8988T (cell line): ENCODE data around the gene SNTB2.

Source experiments
- DNase-seq: peaks from one replicate; pipeline ENCODE4 v3.0.0; 2011

Gene SNTB2

DNA sequence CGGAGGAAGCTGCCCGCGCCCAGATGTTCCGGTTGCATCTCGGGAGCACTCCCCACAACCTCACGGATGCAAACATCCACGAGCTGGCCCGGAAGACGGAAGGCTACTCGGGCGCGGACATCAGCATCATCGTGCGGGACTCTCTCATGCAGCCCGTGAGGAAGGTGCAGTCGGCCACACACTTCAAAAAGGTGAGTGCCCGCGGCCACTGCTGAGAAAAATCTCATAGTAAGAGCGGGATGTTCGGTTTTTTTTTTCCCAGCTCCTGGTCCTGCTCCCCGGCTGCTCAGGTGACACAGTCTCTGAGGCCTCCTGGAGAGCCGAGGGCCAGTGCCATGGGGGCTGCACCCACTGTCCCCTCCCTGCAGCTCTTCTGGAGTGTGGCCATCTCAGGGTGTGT lies 134.1 kb downstream of the SNTB2 start:
- no peak for DNase-seq

DNA sequence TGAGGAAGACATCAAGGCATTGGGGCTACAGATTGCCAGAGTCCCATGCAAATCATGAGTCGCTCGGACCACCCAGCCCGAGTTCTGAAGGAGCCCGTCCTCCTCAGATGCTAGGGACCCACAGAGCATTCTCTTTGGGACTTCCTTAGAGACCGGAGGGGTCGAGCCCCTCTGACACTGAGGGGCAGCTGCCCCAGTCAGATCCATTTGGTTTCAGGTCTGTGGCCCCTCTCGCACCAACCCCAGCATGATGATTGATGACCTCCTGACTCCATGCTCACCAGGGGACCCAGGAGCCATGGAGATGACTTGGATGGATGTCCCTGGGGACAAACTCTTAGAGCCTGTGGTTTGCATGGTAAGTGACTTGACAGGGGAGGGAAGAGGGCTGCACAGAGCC lies 135.4 kb downstream of the SNTB2 start:
- DNase-seq, result no peak

DNA sequence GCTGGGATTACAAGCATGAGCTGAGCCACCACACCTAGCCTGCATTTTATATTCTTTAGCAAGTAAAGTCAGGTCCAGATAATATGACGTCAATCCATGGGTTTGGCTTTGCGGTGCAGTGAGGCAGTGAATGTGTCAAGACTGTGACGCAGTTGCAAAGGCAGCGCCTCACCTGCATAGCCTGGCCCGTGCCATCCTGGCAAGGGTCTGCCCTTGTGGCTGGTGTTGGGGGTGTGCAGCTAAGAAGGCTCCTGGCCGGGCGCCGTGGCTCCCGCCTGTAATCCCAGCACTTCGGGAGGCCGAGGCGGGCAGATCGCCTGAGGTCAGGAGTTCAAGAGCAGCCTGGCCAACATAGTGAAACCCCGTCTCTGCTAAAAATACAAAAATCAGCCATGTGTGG lies 136.5 kb downstream of the SNTB2 start:
- no peak for DNase-seq

DNA sequence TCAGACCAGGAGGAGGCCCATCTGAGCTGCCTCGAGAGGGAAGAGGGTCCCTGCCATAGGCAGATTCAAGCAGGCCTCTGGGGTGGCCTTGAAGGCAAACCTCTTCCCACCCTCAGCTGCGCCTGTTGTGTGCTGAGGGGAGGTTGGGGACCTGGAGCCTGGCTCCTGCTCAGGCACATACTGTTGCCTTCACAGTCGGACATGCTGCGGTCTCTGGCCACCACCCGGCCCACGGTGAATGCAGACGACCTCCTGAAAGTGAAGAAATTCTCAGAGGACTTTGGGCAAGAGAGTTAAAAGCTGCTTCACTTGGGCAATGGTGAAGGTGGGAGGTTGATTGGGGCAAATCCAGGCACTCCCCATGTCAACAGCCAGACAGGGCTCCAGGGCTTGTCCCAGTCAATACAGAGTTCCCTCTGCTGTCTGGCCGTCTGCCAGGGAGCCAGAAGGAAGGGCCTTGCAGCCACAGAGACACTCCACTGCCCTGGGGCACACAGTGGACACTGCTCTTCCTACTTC lies 137.1 kb downstream of the SNTB2 start:
- DNase-seq, result no peak

DNA sequence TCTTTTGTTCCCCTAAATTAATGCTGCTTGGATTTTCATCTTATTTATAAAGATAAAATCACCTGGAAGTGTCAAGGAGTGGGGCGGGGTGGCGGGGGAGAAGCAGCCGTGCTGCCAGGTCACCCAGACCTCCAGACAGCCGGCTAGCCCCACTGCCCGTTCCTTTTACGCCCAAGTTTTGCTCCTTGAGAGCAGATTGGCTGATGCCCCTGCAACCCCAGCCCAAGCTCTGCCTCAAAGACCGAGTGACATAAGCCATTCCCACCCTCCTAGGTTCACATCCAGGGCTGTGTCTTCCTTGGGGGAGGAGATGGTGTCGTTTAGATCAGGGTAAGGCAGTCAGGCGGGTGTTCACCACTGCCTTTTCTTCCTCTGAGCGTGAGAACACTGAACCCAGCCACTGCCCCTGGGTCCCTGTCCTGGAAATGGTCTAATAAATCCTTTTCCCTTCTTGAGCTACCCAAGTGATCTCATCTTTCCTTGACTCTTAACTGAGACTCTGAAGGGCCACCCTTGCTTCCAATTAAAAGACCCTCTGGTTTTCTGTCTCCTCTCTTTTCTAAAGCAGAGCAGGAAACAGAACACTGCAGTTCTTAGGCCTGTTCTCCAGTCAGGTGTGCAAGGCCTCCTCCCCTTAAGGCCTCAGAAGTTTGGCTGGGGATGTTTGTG lies 137.8 kb downstream of the SNTB2 start:
- DNase-seq, result no peak

DNA sequence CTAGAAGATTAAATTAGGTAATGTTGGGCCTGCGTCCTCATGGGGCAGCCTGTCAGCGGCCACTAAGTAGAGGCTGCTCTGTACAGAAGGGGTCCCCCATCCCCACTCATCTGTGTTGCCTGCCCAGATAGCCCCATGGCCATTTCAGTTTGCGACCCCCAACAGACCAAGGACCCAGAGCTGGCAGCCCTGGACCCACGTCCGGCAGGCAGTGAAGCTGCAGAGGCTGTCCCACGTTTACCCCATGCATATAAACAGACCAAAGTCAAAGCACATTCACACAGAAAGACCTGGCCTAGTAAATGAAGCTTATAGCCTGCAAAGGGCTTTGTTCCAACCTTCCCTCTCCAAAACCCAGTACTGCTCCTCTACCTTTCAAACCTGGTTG lies 138.8 kb downstream of the SNTB2 start:
- no peak for DNase-seq

DNA sequence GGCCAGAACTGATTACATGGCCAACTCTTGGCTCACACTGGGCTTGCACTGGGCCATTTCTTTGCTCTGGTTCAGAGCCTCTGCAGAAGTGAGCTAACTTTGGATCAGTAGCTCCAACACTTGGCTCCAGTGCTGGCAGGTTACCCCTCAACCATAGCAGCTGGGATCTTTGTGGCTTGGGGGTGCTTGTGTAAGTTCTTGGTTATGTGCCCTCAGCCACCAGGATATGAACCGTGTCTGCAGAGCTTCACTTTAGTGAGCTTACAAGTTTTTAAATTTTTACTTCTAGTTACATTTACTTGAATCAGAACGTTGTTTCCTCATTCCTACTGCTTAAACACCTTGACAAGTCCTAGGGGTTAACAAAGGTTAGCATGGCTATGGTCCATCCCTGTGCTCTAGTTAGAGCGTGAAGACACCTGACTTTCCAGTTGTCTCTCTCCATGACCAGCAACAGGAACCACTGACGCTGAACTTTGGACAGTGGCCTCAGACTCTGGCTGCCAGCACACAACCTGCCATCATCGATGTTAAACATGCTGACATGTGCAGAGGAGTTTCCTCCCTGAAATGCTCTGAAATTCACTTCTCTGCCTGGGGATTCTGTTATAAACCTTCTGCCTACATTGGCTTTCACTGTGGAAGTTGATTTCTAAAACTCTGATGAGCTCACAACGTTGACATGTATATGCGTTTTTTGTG lies 139.4 kb downstream of the SNTB2 start:
- DNase-seq, result no peak

DNA sequence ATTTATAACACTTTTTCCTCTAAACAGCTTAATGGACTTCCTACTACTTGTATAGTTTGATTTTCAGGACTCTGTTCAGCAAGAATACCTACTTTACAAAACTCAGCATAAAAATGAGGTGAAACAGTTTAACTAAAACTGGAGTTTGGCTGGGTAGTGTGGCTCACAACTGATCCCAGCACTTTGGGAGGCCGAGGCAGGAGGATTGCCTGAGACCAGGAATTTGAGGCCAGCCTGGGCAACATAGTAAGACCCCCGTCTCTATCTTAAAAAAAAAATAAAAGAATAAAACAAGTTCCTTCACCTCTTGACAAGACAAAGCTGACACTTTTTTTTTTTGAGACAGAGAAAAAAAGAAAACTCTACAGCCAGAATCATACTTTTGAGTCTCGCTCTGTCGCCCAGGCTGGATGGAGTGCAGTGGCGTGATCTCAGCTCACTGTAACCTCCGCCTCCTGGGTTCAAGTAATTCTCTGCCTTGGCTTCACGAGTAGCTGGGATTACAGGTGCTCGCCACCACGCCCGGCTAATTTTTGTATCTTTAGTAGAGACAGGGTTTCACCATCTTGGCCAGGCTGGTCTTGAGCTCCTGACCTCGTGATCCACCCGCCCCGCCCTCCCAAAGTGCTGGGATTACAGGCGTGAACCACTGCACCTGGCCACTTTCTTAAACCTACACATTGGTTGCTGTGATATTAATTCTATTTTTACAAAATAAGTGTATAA lies 140.8 kb downstream of the SNTB2 start:
- no peak for DNase-seq

DNA sequence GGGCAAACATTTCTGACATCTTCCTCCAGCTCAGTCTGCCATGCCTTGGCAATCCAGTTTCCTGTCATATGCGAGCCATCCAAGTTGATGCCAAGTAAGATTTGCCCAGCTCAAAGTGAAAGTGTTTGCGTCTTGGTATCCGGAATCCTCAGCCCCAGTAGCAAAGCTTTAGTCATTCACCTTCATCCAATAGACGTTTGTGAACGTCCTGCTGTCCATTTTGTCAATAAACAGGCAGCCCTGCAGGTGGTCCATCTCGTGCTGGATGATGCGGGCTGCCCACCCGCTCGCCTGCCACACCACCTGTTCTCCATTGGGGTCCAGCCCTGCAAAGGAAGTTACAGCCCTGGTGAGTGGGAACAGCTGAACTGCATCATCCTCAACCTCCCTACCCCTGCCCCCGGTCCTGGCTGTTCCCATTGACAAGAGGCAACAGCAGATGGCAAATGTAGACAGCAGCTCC lies 141.9 kb downstream of the SNTB2 start:
- DNase-seq, result no peak

DNA sequence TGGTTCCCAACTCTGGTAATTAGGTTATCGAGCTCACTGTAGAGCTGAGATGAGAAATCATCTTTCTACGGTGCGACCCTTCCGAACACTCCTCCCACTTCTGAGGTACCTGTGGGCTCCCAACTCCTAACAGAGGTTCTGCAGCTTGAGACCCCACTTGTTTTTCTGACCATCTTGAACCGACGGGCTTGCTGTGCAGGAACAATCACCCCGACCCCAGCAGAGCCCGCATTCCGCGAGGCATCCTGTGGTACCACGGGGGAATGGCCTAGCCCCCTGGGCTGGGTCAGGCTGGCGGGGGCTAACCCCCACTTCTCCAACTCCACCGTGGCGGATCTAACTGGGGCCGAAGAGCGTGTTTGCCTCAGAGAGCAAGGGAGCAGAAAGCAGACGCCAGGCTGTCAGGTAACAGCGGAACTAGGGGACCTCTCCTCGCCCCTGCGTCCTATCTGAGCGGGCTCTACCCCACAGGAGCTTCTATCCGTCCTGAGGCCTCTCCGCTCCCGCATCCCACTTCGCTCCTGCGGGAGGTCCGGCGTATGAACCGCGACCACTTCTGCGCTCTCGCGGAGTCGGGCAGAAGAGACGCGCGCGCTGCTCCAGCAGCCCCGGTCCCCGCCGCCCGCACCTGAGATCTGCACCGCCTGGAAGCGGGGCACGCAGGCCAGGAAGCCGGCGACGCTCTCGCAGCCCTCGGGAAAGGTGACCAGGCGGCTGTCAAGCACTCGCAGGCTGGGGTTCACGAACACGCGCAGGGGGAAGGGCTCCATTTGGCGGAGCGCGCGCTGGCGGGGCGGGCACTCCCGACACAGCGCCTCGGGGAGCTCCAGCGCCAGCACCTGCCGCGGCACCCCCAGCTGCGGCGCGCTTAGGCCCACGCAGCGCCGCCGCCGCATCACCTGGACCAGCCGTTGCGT lies 142.7 kb downstream of the SNTB2 start:
- no peak for DNase-seq

DNA sequence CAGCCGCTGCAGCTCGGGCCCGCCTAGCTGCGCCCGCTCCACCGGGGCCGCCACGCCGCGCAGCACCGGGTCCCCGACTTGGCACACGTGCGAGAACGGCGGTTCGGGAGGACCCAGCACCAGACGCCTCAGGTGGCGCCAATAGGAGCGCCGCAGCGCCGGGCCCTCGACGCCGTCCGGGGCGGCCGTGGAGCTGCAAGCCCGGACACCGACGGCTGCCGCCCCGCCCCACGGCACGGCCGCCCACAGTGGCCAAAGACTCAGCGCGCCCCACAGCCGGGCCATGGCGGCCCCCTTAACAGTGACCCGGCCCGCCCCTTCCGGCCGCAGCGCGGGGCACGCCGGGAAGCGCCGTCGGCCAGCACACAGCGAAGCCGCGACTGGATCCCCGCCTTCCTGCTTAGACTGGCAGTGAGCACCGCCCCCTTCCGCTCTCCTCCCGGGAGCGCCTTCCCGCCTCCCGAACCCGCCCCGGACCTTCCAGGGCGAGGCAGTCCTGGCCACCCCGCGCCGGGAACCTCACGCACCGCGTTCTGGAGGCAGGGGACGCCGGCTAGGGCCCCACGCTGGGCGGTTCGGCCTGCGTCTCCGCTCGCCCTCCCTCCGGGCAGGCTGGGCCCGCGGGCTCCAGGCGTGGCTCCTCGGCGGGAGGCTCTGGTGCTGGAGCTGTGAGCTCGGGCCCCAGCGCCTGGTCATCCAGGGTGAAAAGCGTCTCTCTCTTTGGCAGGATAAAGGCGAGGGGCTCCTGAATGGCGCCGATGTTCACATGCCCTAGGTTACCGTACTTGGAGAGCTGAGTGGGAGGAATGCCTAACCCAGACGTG lies 143.5 kb downstream of the SNTB2 start, which contains the start of gene PDF:
PDF (minus strand) TSS at position 303 of the 824 bp plus-strand sequence; CDS start at position 285, 18 bp downstream.
- peak; percentile 97 for DNase-seq

DNA sequence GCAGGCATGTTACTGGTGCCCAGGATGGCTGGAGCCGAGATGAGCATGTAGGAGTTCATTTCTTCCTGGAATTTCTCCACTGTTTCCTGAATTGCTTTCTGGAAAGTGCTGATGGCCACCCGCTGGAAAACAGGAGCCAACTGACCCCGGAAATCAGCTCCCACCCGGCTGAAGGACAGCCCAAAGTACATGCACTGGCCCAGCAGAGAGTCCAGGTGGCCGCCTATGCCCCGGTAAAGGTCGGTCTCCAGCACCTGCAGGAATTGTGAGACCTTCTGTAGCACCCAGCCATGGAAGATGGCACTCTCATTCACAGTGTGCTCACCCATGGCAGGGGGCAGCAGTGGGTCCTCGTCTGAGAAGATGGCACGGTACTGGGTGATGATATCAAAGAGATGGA lies 147.7 kb downstream of the SNTB2 start:
- no peak for DNase-seq

DNA sequence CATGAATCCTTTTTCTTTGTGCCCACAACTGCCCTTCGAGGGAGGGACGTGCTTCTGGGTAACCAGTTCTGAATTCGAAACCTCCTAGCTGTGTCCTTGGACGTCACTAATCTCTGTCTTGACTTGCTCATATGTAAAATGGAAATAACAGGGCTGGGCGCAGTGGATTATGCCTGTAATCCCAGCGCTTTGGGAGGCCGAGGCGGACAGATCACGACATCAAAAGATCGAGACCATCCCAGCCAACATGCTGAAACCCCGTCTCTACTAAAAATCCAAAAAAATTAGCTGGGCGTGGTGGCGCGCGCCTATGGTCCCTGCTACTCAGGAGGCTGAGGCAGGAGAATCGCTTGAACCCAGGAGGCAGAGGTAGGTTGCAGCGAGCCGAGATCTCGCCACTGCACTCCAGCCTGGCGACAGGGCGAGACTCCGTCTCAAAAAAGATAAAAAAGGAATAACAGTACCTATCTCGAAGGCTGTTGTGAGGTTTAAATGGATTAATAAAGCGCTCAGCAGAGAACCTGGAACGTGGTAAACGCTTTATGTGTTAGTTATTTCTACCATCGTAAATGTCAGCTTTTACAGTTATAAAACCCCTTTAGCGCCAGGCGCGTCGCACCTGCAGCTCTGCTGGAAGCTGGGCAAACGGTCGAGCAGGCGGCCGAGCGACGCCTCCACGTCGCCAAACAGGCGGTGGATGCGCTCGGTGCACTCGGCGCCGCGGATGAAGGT lies 151.8 kb downstream of the SNTB2 start:
- no peak for DNase-seq

DNA sequence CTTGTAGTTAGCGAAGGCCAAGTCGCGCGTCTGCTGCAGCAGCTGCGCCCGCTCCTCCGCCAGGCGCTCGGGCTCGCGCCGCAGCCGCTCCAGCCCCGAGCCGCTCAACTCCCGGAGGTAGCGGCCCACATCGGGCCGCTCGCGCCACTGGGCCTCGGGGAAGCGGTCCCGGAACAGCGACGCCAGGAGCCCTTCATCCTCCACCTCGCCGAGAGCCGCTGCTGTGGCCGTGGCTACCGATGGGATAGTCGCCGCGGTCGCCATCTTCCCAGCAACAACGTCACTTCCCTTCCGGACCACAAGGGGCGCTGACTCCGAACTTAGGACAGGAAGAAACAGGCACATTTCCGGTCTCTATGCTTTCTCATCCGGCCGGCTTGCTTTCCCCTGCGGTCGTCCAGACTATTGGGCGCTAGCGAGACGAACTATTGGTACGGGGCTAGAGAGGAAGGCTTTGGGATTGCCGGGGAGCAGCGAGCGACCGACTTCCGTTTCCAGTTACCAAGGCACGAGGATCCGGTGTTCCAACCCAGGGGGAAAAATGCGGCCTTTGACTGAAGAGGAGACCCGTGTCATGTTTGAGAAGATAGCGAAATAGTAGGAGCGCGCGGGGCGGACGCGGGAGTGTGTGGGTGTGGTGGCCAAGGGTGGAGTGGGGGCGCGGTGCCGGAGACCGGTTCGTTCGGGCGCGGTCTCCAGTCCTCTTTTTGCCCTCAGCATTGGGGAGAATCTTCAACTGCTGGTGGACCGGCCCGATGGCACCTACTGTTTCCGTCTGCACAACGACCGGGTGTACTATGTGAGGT lies 152.5 kb downstream of the SNTB2 start, which contains the start of the genes COG8 and NIP7:
COG8 (minus strand) TSS at position 276 of the 806 bp plus-strand sequence; CDS start at position 264, 12 bp downstream.
NIP7 (plus strand) TSS at position 484 of the 806 bp plus-strand sequence; CDS start at position 542, 58 bp downstream.
- peak; percentile 86 for DNase-seq

DNA sequence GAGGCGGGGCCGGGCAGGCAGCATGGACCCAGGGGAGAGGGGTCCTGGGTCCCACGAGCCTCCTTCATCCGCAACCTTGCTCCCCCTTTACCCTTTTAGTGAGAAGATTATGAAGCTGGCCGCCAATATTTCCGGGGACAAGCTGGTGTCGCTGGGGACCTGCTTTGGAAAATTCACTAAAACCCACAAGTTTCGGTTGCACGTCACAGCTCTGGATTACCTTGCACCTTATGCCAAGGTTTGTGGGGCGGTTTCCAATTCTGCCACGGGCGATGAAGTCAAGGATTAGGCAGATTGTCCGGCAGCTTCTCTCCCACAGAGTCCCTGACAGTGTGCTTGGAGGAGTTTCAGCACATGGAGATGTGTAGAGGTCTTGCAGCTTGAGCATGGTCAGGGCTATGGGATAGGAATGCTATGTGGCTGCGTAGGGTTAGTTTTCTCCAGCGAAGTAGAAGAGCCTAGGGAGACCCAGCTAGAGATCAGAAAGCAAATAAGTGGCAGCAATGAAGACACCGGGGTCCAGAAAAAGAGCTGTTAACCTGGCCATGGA lies 153.2 kb downstream of the SNTB2 start:
- DNase-seq, result no peak

DNA sequence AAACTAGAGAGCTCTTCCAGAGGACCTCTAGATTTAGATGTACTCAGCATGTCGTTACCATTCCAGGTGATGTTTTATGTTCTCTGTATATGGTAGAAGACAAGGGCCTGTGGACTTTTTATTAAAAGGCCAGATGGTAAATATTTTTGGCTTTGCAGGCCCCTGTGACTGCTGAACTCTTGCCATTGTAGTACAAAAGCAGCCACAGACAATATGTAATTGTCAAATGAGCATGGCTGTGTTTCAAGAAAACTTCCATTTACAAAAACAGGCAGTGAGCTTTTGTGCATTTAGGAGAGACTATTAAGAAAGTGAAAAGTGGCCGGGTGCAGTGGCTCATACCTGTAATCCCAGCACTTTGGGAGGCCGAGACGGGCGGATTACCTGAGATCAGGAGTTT lies 157.2 kb downstream of the SNTB2 start:
- no peak for DNase-seq

DNA sequence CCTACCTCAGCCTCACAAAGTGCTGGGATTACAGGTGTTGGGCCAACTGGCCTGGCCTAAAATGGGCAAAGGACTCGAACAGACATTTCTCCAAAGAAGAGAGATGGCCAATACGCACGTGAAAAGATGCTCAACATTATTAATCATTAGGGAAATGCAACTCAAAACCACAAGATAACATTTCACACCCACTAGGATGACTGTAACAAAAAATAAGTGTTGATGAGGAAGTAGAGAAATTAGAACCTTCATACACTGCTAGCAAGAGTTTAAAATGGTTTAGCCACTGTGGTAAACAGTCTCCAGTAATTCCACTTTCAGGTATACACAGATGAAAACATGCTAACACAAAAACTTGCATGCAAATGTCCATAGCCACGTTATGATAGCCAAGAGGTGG lies 159.0 kb downstream of the SNTB2 start:
- DNase-seq, result no peak

DNA sequence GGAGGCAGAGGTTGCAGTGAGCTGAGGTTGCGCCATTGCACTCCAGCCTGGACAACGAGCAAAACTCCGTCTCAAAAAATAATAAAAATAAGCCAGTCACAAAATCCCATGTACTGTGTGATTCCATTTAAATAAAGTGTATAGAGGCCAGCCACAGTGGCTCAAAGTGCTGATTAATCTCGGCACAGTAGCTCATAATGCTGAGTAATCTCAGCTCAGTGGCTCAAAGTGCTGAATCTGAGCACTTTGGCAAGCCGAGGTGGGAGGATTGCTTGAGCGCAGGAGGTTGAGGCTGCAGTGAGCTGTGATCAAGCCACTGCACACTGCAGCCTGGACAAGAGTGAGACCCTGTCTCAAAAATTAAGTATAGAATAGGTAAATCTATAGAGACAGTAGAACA lies 159.7 kb downstream of the SNTB2 start:
- DNase-seq, result no peak

DNA sequence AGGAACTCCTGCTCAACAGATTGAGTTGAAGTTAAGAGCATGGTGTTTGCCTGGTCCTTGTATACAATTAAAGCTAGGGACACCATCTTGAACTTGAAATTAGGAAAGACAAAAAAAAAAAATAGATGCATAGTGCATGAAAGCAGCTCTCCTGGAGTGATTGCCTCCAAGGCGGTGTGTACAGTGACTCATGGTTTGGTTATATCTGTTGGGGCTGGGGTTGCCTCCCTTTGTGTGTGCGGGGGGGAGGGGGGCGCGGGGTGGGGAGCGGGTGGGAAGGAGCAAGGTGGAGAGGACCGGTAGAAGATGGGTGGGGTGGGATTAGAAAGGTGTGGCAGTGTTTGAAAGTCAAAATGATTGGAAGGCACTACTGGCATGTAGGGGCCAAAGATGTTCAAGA lies 161.3 kb downstream of the SNTB2 start:
- DNase-seq, result no peak
